ENCODE results near the gene B3GAT3.
"Not testable (repeated sequence)": the region's sequence is repeated elsewhere in the genome, so short reads cannot be mapped to it uniquely, and the experiment has no call there.

Gene B3GAT3

GRCh38 chr11:62591448-62592145 is 30.2 kb downstream of the B3GAT3 start, which contains the start of gene TUT1:
TUT1 (minus strand) TSS chr11:62591523; CDS start chr11:62591485, 38 bp downstream.
- DNase-seq (ENCODE audit: insufficient read length, low spot score) (peak; percentile 87), FAIRE-seq (peak; percentile 99)
- TF ChIP-seq POU2F2 (IDR thresholded peaks at IDR 0.05; ENCODE audit: low read depth, low read length) = peak; percentile 100
- peak; percentile 92 for TF ChIP-seq TAF1 (IDR thresholded peaks at IDR 0.05; ENCODE audit: low read depth, low read length)
- peak; percentile 97 for TF ChIP-seq POLR2AphosphoS5 (IDR thresholded peaks at IDR 0.05; ENCODE audit: low read depth, low read length)
- no peak for TF ChIP-seq PAX5 (IDR thresholded peaks at IDR 0.05; ENCODE audit: insufficient read depth, low read length, severe bottlenecking)
- TF ChIP-seq POLR2A (IDR thresholded peaks at IDR 0.05; ENCODE audit: low read depth, low read length) = peak; percentile 99
- peak; percentile 52 for TF ChIP-seq SPI1 (IDR thresholded peaks at IDR 0.05; ENCODE audit: low read depth, low read length)

- DNase-seq (ENCODE audit: insufficient read length, low spot score) = no peak
- no peak for TF ChIP-seq PAX5 (IDR thresholded peaks at IDR 0.05; ENCODE audit: insufficient read depth, low read length, severe bottlenecking)
- no peak for TF ChIP-seq POU2F2 (IDR thresholded peaks at IDR 0.05; ENCODE audit: low read depth, low read length)
- TF ChIP-seq TAF1 (IDR thresholded peaks at IDR 0.05; ENCODE audit: low read depth, low read length) = no peak
- no peak for TF ChIP-seq SPI1 (IDR thresholded peaks at IDR 0.05; ENCODE audit: low read depth, low read length)
- TF ChIP-seq POLR2A (IDR thresholded peaks at IDR 0.05; ENCODE audit: low read depth, low read length) = no peak
- TF ChIP-seq POLR2AphosphoS5 (IDR thresholded peaks at IDR 0.05; ENCODE audit: low read depth, low read length) = no peak
- FAIRE-seq = no peak
These were observed 32.7 kb downstream of the B3GAT3 start for GRCh38 chr11:62588966-62589637.

- not testable (repeated sequence) for DNase-seq (ENCODE audit: insufficient read length, low spot score); FAIRE-seq
These were observed 36.4 kb downstream of the B3GAT3 start for GRCh38 chr11:62585356-62585755.

GRCh38 chr11:62581735-62582134 is 40.1 kb downstream of the B3GAT3 start:
- FAIRE-seq; DNase-seq (ENCODE audit: insufficient read length, low spot score): not testable (repeated sequence)

GRCh38 chr11:62580959-62581715 is 40.6 kb downstream of the B3GAT3 start:
- DNase-seq (ENCODE audit: insufficient read length, low spot score) (no peak), FAIRE-seq (no peak)
- TF ChIP-seq POLR2A (IDR thresholded peaks at IDR 0.05; ENCODE audit: low read depth, low read length) = no peak
- no peak for TF ChIP-seq TAF1 (IDR thresholded peaks at IDR 0.05; ENCODE audit: low read depth, low read length)
- TF ChIP-seq SPI1 (IDR thresholded peaks at IDR 0.05; ENCODE audit: low read depth, low read length) = no peak
- no peak for TF ChIP-seq PAX5 (IDR thresholded peaks at IDR 0.05; ENCODE audit: insufficient read depth, low read length, severe bottlenecking)
- TF ChIP-seq POLR2AphosphoS5 (IDR thresholded peaks at IDR 0.05; ENCODE audit: low read depth, low read length) = no peak
- TF ChIP-seq POU2F2 (IDR thresholded peaks at IDR 0.05; ENCODE audit: low read depth, low read length) = no peak

- no peak for FAIRE-seq
- no peak for TF ChIP-seq POLR2A (IDR thresholded peaks at IDR 0.05; ENCODE audit: low read depth, low read length)
- TF ChIP-seq TAF1 (IDR thresholded peaks at IDR 0.05; ENCODE audit: low read depth, low read length) = no peak
- no peak for TF ChIP-seq SPI1 (IDR thresholded peaks at IDR 0.05; ENCODE audit: low read depth, low read length)
- TF ChIP-seq PAX5 (IDR thresholded peaks at IDR 0.05; ENCODE audit: insufficient read depth, low read length, severe bottlenecking) = no peak
- TF ChIP-seq POLR2AphosphoS5 (IDR thresholded peaks at IDR 0.05; ENCODE audit: low read depth, low read length) = no peak
- TF ChIP-seq POU2F2 (IDR thresholded peaks at IDR 0.05; ENCODE audit: low read depth, low read length) = no peak
- DNase-seq (ENCODE audit: insufficient read length, low spot score) = no peak
These were observed 42.5 kb downstream of the B3GAT3 start for GRCh38 chr11:62579252-62579651.

- FAIRE-seq (no peak), DNase-seq (ENCODE audit: insufficient read length, low spot score) (no peak)
- TF ChIP-seq POU2F2 (IDR thresholded peaks at IDR 0.05; ENCODE audit: low read depth, low read length) (no peak), POLR2A (IDR thresholded peaks at IDR 0.05; ENCODE audit: low read depth, low read length) (no peak), POLR2AphosphoS5 (IDR thresholded peaks at IDR 0.05; ENCODE audit: low read depth, low read length) (no peak), SPI1 (IDR thresholded peaks at IDR 0.05; ENCODE audit: low read depth, low read length) (no peak), TAF1 (IDR thresholded peaks at IDR 0.05; ENCODE audit: low read depth, low read length) (no peak), PAX5 (IDR thresholded peaks at IDR 0.05; ENCODE audit: insufficient read depth, low read length, severe bottlenecking) (no peak)
These were observed 43.2 kb downstream of the B3GAT3 start for GRCh38 chr11:62578541-62578940.

- DNase-seq (ENCODE audit: insufficient read length, low spot score) = no peak
- no peak for TF ChIP-seq PAX5 (IDR thresholded peaks at IDR 0.05; ENCODE audit: insufficient read depth, low read length, severe bottlenecking)
- no peak for TF ChIP-seq POU2F2 (IDR thresholded peaks at IDR 0.05; ENCODE audit: low read depth, low read length)
- no peak for TF ChIP-seq TAF1 (IDR thresholded peaks at IDR 0.05; ENCODE audit: low read depth, low read length)
- no peak for TF ChIP-seq SPI1 (IDR thresholded peaks at IDR 0.05; ENCODE audit: low read depth, low read length)
- no peak for TF ChIP-seq POLR2AphosphoS5 (IDR thresholded peaks at IDR 0.05; ENCODE audit: low read depth, low read length)
- TF ChIP-seq POLR2A (IDR thresholded peaks at IDR 0.05; ENCODE audit: low read depth, low read length) = no peak
- FAIRE-seq = no peak
These were observed 44.6 kb downstream of the B3GAT3 start for GRCh38 chr11:62577046-62577714.

GRCh38 chr11:62575837-62576236 is 45.9 kb downstream of the B3GAT3 start:
- TF ChIP-seq POU2F2 (IDR thresholded peaks at IDR 0.05; ENCODE audit: low read depth, low read length) (no peak), POLR2AphosphoS5 (IDR thresholded peaks at IDR 0.05; ENCODE audit: low read depth, low read length) (no peak)
- DNase-seq (ENCODE audit: insufficient read length, low spot score) (no peak), FAIRE-seq (no peak)

All from GM12891 (cell line).